ENCODE data around the gene KRTAP6-3.

KRTAP6-3 gene

GRCh38 chr21:30592140-30592539 lies at the start of gene KRTAP6-3:
Gene KRTAP6-3 (plus strand): TSS chr21:30592440. CDS start chr21:30592446, 6 bp downstream.
- no peak for DNase-seq

GRCh38 chr21:30552782-30553181 lies 39.5 kb upstream of the KRTAP6-3 start:
- no peak for DNase-seq

- DNase-seq, result no peak
Measured at GRCh38 chr21:30555095-30555494, 37.1 kb upstream of the KRTAP6-3 start.

GRCh38 chr21:30561264-30561895 lies 30.9 kb upstream of the KRTAP6-3 start, which contains the start of gene KRTAP19-7:
Gene KRTAP19-7 (minus strand): TSS chr21:30561314. CDS start chr21:30561289, 25 bp downstream.
- no peak for DNase-seq

- no peak for DNase-seq
Measured at GRCh38 chr21:30561957-30562356, 30.3 kb upstream of the KRTAP6-3 start.

GRCh38 chr21:30563072-30563471 lies 29.2 kb upstream of the KRTAP6-3 start:
- no peak for DNase-seq

GRCh38 chr21:30563630-30564029 lies 28.6 kb upstream of the KRTAP6-3 start:
- no peak for DNase-seq

- no peak for DNase-seq
Measured at GRCh38 chr21:30567617-30568016, 24.6 kb upstream of the KRTAP6-3 start.

GRCh38 chr21:30577766-30578165 lies 14.5 kb upstream of the KRTAP6-3 start:
- DNase-seq, result no peak

GRCh38 chr21:30579346-30579745 lies 12.9 kb upstream of the KRTAP6-3 start:
- no peak for DNase-seq

- DNase-seq, result no peak
Measured at GRCh38 chr21:30580132-30580531, 12.1 kb upstream of the KRTAP6-3 start.

- no peak for DNase-seq
Measured at GRCh38 chr21:30582870-30583269, 9.4 kb upstream of the KRTAP6-3 start.

- DNase-seq, result no peak
Measured at GRCh38 chr21:30590297-30590696, 1.9 kb upstream of the KRTAP6-3 start, which contains the start of gene KRTAP22-2. Gene KRTAP22-2 (minus strand): TSS chr21:30590397.

GRCh38 chr21:30598802-30599201 lies 6.6 kb downstream of the KRTAP6-3 start, which contains the start of gene KRTAP6-2:
Gene KRTAP6-2 (minus strand): TSS chr21:30598902. CDS start chr21:30598874, 28 bp downstream.
- no peak for DNase-seq

- no peak for DNase-seq
Measured at GRCh38 chr21:30600787-30601186, 8.5 kb downstream of the KRTAP6-3 start, which contains the start of gene KRTAP22-1. Gene KRTAP22-1 (plus strand): TSS chr21:30601087.

- no peak for DNase-seq
Measured at GRCh38 chr21:30605968-30606367, 13.7 kb downstream of the KRTAP6-3 start.

GRCh38 chr21:30612132-30612531 lies 19.9 kb downstream of the KRTAP6-3 start:
- no peak for DNase-seq

GRCh38 chr21:30613836-30614235 lies 21.6 kb downstream of the KRTAP6-3 start, which contains the start of gene KRTAP6-1:
Gene KRTAP6-1 (minus strand): TSS chr21:30613930. CDS start chr21:30613904, 26 bp downstream.
- no peak for DNase-seq

- DNase-seq, result no peak
Measured at GRCh38 chr21:30615199-30615598, 23.0 kb downstream of the KRTAP6-3 start.

- no peak for DNase-seq
Measured at GRCh38 chr21:30616125-30616524, 23.9 kb downstream of the KRTAP6-3 start, which contains the start of gene KRTAP20-1. Gene KRTAP20-1 (plus strand): TSS chr21:30616425. CDS start chr21:30616455, 30 bp downstream.

- DNase-seq, result no peak
Measured at GRCh38 chr21:30620080-30620479, 27.8 kb downstream of the KRTAP6-3 start.

GRCh38 chr21:30620522-30620921 lies 28.3 kb downstream of the KRTAP6-3 start, which contains the start of gene KRTAP20-4:
Gene KRTAP20-4 (plus strand): TSS chr21:30620627.
- DNase-seq, result no peak

- no peak for DNase-seq
Measured at GRCh38 chr21:30623362-30623761, 31.1 kb downstream of the KRTAP6-3 start.

- no peak for DNase-seq
Measured at GRCh38 chr21:30625449-30626165, 33.4 kb downstream of the KRTAP6-3 start.

Data from activated CD8-positive, alpha-beta memory T cell treated with anti-CD3 and anti-CD28 coated beads, Interleukin-2, amount 50 U/mL, for 48 hours (primary cell).